SJSA1 (cell line): ENCODE measurements around the gene DAAM2. TPM values are rescaled to one million over a fixed set of nuclear protein-coding genes. Genes with fewer than 3 reads are reported as not detected.

Source experiments
- DNase-seq, 2 experiments: peaks; one replicate each; pipeline ENCODE4 v3.0.0-alpha.2; 2015 to 2020; ENCODE audit warnings: low spot score in 2 of 2, low read depth in 1 of 2
- H3K27ac ChIP-seq: fragments of 250-450 bp; sonication (Bioruptor Pico); 2 replicates; pipeline ENCODE4 v1.5.1; 2020; ENCODE audit warnings: mild to moderate bottlenecking, moderate library complexity
- H3K27me3 ChIP-seq: fragments of 250-450 bp; sonication (Bioruptor Pico); replicated peaks from 2 replicates; pipeline ENCODE4 v1.5.1; 2020; ENCODE audit warnings: mild to moderate bottlenecking, moderate library complexity
- H3K36me3 ChIP-seq: fragments of 250-450 bp; sonication (Bioruptor Pico); 2 replicates; pipeline ENCODE4 v1.5.1; 2020; ENCODE audit warnings: mild to moderate bottlenecking
- H3K4me1 ChIP-seq: fragments of 250-450 bp; sonication (Bioruptor Pico); replicated peaks from 2 replicates; pipeline ENCODE4 v1.6.1; 2021; ENCODE audit warnings: mild to moderate bottlenecking
- H3K4me3 ChIP-seq: fragments of 250-450 bp; sonication (Bioruptor Pico); 2 replicates; pipeline ENCODE4 v1.5.1; 2020; ENCODE audit warnings: mild to moderate bottlenecking
- H3K9me3 ChIP-seq: fragments of 250-450 bp; sonication (Bioruptor Pico); replicated peaks from 2 replicates; pipeline ENCODE4 v1.5.1; 2020; ENCODE audit warnings: mild to moderate bottlenecking
- total RNA-seq: library from RNA; depleted of rRNA; stranded (reverse); fragments of >200 nt; shearing (Covaris generic); gene quantifications from 2 replicates; pipeline ENCODE4 v1.2.3, GENCODE V29; 2014

DAAM2 gene
- total RNA-seq, 1 experiment from 2014 or later, result 0.29 TPM

DNA sequence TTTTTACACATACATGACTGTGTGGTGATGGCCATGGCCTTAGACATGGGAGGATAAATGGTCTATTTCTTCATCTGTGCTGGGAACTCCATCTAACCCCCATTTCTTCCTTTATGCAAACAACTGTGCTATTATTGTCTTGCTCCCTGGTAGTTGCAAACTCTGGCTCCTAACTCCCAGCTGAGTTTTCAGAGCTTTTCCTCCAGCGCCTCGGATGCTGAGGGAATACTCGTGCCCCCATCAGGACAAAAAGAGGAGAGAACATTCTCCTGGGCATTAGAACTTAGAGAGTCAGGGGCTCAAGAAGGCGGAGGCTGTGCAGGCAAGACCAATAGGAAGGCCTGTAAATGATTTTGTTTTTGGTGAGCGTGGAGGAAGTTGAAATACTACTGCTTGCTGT is 2.1 kb downstream of the DAAM2 start:
- Histone ChIP-seq H3K4me3 (no peak overlapping the region), H3K4me1 (0 out of 2 replicates have a peak, but pooled peaks cover 6% of the 10 kb centered on the region), H3K36me3 (no peaks in the 10 kb centered on the region), H3K27ac (no peak overlapping the region), H3K27me3 (peaks cover 12% of the 10 kb centered on the region), H3K9me3 (no peaks in the 10 kb centered on the region)
- no peak for DNase-seq

DNA sequence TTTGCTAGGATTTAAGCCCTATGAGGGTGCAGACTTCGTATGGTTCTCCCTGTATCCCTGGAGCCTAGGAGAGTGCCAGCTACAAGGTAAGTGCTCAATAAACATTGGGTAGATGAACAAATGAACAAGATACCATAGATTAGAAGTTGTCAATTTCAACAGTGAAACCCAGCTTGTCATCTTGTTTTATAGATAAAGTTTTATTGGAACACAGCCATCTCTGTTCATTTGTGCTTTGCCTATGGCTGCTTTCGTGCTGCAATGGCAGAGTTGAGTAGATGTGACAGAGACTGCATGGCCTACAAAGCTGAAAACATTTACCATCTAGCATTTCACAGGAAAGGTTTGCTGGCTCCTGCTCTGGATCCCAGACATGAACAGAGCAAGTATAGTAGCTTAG is 5.6 kb downstream of the DAAM2 start:
- no peaks in the 10 kb centered on the region for H3K4me1 ChIP-seq
- H3K4me3 ChIP-seq, result no peak overlapping the region
- no peak overlapping the region for H3K27ac ChIP-seq
- no peaks in the 10 kb centered on the region for H3K9me3 ChIP-seq
- DNase-seq, result no peak
- no peaks in the 10 kb centered on the region for H3K36me3 ChIP-seq
- peaks cover 2% of the 10 kb centered on the region for H3K27me3 ChIP-seq

DNA sequence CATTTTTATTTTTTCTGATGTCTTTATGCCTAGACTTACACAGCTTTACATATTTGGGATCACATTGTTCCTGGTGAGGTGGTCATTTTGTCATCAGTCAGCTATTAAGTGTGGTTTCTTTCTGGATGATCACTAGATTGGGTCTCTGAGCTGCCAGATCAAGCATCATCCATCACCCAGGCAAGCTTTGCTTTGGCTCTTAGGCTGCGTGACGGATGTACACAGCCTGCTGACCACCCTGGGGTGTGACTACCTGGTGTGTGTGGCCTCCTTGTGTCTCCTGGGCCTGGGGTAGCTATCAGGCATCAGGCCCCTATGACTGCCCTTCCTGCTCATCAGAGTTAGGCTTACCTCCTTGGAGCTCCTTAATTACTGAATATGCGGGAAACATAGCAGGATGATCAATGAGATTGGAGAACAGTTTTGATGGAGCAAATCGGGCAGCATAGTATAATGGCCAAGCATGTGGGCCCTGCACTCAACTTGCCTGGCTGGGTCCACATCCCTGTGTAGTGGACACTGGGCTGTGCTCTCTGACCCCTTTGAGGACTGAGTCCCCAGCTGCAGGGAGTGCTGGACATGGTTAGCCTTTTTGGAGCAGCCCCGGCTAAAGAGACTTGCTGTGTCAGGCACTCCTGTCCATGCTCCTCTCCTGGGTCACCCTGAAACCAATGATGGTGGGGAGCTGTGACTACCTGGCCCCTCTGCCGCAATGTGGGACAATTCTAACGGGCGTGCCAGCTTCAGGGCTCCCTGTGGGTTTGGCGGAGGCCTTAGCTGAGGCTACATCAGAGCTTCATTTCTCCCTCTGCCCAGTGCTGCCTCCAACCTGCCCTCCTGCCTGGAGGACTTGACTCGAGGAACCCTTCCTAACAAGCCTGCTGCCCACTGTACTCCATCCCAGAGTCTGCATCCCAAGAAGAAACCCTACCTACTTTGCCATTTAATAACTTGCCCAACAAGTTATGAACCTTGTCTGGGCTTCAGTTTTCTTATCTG is 8.2 kb downstream of the DAAM2 start:
- H3K4me1 ChIP-seq, result no peaks in the 10 kb centered on the region
- no peaks in the 10 kb centered on the region; the same call in 1 of the 2 replicates for H3K27me3 ChIP-seq
- no peak overlapping the region for H3K27ac ChIP-seq
- no peaks in the 10 kb centered on the region for H3K9me3 ChIP-seq
- no peaks in the 10 kb centered on the region for H3K36me3 ChIP-seq
- DNase-seq, result no peak
- no peak overlapping the region for H3K4me3 ChIP-seq

DNA sequence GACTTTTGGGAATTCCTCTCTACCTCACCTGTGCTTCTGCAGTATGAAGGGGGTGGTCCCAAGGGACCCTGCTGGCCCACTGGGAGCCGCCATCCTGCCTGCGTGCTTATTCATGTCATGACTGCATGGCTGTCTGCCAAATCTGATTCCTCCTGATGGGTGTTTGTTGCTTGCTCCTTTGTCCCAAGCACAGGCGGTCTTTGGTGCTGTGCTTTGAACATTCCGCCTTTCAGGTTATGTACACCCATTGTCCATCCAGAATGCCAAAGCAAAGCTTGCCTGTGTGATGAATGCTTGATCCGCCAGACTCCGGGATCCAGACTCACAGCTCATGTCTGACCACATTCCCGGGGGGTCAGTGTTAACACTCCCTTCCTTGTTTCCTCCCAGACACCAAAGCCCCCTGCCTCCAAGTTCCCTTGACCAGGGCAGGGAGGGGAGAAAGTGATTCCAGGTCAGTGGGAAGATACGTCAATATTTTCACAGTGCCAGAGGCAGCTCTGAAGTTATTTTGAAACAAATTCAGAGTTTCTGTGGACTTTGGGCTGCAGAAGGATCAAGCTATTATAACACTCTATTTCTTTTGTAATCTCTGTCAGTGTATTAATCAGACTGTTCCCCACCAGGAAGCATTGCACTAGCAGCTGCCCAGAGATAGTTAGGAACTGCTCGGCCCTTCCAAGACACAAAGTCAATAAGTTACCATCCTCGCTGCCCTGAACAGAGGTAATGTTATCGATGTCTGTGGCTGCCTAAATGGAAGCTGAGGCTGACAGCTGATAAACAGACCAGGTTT is 9.5 kb downstream of the DAAM2 start:
- Histone ChIP-seq H3K4me1 (no peaks in the 10 kb centered on the region), H3K9me3 (no peaks in the 10 kb centered on the region), H3K27ac (no peak overlapping the region), H3K36me3 (no peaks in the 10 kb centered on the region), H3K27me3 (no peaks in the 10 kb centered on the region; the same call in 1 of the 2 replicates), H3K4me3 (no peak overlapping the region)
- DNase-seq, result no peak

DNA sequence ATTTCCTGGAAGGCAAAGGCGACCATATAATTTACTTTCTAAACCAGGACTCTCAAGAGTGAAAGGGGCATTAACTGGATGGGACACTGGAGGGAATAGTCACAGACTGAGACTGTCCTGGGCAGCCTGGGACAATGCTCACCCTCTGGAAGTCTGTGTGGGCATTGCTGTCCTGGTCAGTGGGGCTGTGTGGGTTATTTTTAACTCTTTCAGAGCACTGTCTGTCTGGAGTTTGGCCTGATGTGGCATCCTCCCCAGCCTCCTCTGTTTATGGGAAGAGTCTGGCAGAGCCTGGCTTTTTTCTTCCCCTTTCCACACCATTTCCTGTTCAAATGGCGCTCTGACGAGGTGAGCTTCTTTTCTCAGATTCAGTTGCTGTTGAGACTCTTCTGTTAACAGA is 11.7 kb downstream of the DAAM2 start:
- Histone ChIP-seq H3K9me3 (no peaks in the 10 kb centered on the region), H3K4me1 (no peaks in the 10 kb centered on the region), H3K36me3 (no peaks in the 10 kb centered on the region), H3K27ac (no peak overlapping the region), H3K4me3 (no peak overlapping the region), H3K27me3 (no peaks in the 10 kb centered on the region; the same call in 1 of the 2 replicates)
- DNase-seq, result no peak

DNA sequence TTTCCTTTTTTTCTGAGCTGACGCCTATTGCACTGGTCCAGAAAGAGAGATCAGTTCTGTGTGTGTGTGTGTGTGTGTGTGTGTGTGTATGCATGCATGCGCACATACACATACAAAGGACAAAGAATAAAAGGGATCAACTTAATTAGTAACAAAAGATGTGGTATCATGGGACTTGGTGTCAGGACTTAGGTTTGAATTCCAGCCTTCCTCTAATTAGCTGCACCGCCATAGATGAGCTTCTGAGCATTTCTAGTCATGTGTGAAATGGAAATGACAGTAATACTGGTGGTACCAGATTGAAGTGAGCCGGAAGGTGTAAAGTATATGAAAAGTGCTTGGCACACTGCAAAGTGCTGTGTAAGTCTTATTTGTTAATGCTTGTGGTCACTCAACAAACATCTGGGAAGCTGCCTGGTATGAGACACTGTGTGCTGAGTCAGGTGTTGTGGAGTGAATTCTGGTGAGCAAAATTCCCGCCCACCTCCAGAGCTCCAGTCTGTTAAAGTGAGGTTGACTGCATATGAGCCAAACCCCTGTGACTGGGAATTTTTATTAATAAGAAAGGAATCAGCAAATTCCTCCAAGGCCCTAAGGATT is 12.4 kb downstream of the DAAM2 start:
- Histone ChIP-seq H3K9me3 (no peaks in the 10 kb centered on the region), H3K27me3 (no peaks in the 10 kb centered on the region; the same call in 1 of the 2 replicates), H3K4me3 (no peak overlapping the region), H3K27ac (no peak overlapping the region), H3K4me1 (no peaks in the 10 kb centered on the region), H3K36me3 (no peaks in the 10 kb centered on the region)
- no peak for DNase-seq

DNA sequence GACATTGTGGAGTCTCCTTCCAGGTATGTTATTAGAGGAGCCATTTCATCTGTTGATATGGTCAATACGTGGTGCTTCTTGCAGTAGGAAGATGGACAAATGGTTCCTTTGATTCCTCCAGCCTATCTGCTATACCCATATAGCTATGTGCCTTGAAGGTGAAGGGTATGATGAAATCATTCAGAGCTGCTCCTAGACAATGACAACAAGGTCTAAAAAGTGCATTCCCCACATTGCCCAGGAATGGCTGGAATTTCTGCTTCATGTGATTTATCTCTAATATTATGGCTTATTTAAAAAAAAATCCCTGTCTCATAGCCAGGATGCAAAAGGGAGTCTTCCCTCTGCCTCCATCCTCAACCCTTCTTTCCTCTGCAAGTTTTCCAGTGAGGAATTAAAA is 14.1 kb downstream of the DAAM2 start:
- no peak for DNase-seq
- no peak overlapping the region for H3K4me3 ChIP-seq
- H3K27me3 ChIP-seq, result no peaks in the 10 kb centered on the region; the same call in 1 of the 2 replicates
- no peak overlapping the region for H3K27ac ChIP-seq
- no peaks in the 10 kb centered on the region for H3K9me3 ChIP-seq
- H3K4me1 ChIP-seq, result no peaks in the 10 kb centered on the region
- no peaks in the 10 kb centered on the region for H3K36me3 ChIP-seq

DNA sequence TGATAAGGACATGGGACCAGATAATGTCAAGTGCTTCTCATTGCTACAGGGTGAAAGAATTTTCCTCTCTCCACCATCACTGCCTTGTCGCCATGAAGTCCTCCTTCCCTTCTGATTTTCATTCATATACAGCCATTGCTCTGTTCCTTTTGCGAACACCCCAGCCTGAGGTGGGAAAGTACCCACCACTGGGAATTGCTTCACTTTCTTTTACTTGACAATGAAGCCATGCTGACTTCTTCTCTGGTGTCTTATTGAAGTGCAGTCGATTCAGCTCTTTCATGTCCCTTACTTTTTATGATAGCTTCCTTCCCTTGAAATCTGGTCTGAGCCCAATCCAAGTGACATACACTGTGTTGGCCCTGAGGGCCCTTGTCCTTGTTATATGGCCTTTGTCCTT is 16.2 kb downstream of the DAAM2 start:
- no peak for DNase-seq
- no peaks in the 10 kb centered on the region; the same call in 1 of the 2 replicates for H3K27me3 ChIP-seq
- no peak overlapping the region for H3K27ac ChIP-seq
- no peaks in the 10 kb centered on the region for H3K9me3 ChIP-seq
- no peak overlapping the region for H3K4me3 ChIP-seq
- no peaks in the 10 kb centered on the region for H3K36me3 ChIP-seq
- H3K4me1 ChIP-seq, result no peaks in the 10 kb centered on the region

DNA sequence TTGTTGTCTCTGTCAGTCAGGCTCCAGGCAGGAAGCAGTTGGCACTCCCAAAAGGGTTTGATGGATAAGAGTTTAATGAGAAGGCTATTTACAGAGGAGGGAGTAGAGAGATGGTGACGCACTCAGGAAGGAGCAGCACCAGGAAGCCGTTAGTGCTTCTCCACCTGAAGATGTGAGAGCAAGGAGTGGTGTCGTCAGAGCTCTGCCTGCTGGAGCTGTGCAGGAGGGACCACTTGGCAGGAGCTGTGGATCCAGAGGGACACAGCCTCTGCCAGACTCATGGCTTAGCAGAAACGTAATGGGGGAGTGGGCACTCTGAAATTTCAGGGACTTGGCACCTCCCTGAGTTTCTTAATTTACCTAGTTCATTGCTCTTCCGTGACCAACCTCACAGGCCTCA is 16.8 kb downstream of the DAAM2 start:
- Histone ChIP-seq H3K9me3 (no peaks in the 10 kb centered on the region), H3K4me1 (no peaks in the 10 kb centered on the region), H3K36me3 (no peaks in the 10 kb centered on the region), H3K4me3 (no peak overlapping the region), H3K27ac (no peak overlapping the region), H3K27me3 (no peaks in the 10 kb centered on the region; the same call in 1 of the 2 replicates)
- no peak for DNase-seq

DNA sequence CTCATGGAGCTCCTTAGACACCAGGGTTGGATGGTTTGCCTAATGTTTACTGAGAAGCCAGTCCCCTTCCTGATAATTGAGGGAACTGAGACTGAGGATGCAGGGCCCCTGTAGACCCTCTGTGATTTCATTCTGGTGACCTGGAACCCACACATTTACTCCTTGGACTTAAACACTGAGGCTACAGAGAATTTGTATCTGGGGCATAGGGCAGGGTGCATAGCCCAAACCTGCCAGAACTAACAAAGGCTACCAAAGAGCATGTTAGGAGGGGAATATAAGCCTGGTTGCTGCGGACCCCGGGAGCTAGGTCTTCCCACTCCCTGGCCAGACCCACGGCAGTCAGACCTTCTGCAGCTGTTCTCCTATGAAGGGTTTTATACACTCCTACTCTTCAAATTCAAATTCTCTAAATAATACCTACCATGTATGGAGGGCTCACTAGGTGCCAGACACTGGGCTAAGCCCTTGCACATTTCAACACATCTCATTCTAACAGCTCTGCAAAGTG is 19.7 kb downstream of the DAAM2 start:
- H3K36me3 ChIP-seq, result no peaks in the 10 kb centered on the region
- H3K27me3 ChIP-seq, result no peaks in the 10 kb centered on the region
- H3K4me3 ChIP-seq, result no peak overlapping the region
- no peaks in the 10 kb centered on the region for H3K9me3 ChIP-seq
- no peak for DNase-seq
- no peak overlapping the region for H3K27ac ChIP-seq
- H3K4me1 ChIP-seq, result no peaks in the 10 kb centered on the region

DNA sequence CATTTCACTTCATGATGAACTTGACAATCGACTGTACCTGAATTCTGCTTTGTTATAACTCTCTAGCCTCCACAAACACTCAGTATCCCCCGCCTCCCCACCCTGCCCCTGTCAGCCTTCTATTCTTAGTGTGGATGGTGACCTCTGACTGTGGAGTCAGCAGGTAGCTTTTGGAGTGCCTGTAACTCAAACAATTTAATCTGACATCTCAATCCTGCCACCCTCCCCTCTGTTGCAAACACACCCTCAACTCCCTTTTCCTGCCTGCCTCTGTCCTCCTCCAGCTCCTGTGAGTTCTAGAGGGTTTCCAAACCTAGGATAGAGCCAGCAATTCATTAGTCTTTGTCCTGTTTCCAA is 20.3 kb downstream of the DAAM2 start:
- DNase-seq, result no peak
- Histone ChIP-seq H3K9me3 (no peaks in the 10 kb centered on the region), H3K27me3 (no peaks in the 10 kb centered on the region), H3K27ac (no peak overlapping the region), H3K4me3 (no peak overlapping the region), H3K36me3 (no peaks in the 10 kb centered on the region), H3K4me1 (no peaks in the 10 kb centered on the region)

DNA sequence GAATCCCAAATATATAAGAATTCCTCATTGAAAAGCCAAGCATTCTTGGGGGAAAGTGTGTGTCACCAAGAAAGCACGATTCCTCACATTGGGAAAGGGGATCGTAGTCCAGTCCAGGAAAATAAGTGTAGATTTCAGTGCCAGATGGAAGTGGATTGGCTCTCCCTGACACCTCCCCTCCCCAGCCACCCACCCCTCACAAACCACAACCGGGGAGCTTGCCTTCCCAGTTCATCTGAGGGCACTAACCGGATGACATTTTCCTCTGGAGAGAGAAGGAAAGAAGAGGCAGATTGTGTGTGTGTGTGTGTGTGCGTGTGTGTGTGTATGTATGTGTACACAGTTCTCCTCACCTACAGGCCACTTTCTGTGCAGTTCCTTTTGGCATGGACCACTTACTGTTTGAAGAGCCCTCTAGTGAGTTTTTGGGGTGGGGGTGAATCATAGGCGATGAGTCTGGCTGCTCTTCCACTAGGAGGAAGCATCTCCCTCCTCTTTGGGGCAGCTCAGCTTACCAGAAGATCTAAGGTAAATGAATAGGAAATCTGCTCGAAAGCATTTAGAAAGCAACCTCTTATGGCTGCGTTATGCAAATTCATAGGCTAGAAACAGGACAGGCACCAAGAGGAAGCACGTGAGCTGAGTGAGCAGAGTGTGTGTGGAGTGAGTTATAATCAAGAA is 20.8 kb downstream of the DAAM2 start:
- H3K36me3 ChIP-seq, result no peaks in the 10 kb centered on the region
- H3K27me3 ChIP-seq, result no peaks in the 10 kb centered on the region
- no peak overlapping the region for H3K4me3 ChIP-seq
- H3K27ac ChIP-seq, result no peak overlapping the region
- no peaks in the 10 kb centered on the region for H3K9me3 ChIP-seq
- H3K4me1 ChIP-seq, result no peaks in the 10 kb centered on the region
- DNase-seq, result no peak

DNA sequence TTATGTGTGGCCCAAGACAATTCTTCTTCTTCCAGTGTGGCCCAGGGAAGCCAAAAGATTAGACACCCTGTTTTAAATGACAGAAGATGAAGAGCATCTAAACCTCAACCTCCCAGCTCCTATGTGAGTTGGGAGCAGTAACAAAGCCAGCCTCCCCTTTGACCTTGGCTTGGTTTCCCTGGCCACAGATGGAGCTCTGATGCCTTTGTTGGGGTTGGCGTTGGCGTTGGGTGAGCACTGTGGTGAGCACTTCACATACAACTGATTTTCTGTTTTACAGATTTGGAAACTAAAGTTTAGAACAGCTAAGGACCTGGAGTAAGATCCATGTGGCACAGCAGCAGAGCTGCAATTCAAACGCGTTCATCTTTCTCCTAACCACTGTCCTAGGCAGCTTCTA is 22.1 kb downstream of the DAAM2 start:
- H3K36me3 ChIP-seq, result no peaks in the 10 kb centered on the region
- H3K27me3 ChIP-seq, result no peaks in the 10 kb centered on the region
- no peaks in the 10 kb centered on the region for H3K4me1 ChIP-seq
- H3K9me3 ChIP-seq, result no peaks in the 10 kb centered on the region
- H3K27ac ChIP-seq, result no peak overlapping the region
- no peak overlapping the region for H3K4me3 ChIP-seq
- no peak for DNase-seq
